Muscle of leg (tissue), 11 donors: ENCODE data around the gene NSD1. TPM values are rescaled to one million over a fixed set of nuclear protein-coding genes. Genes with fewer than 3 reads are reported as not detected.
"Not testable (repeated sequence)": the region's sequence is repeated elsewhere in the genome, so short reads cannot be mapped to it uniquely, and the experiment has no call there.

Experiments used
- DNase-seq: peaks from one replicate; pipeline ENCODE4 v3.0.0; 2013
- H3K27ac ChIP-seq: one replicate; pipeline ENCODE4 v1.5.1; 2013; ENCODE audit warnings: mild to moderate bottlenecking, low read length, control low read depth
- H3K27me3 ChIP-seq: one replicate; pipeline ENCODE4 v1.6.1; 2013; ENCODE audit warnings: low read length; ENCODE audit not compliant: control insufficient read depth, insufficient read depth
- H3K36me3 ChIP-seq: one replicate; pipeline ENCODE4 v1.6.1; 2013; ENCODE audit warnings: low read length; ENCODE audit not compliant: control insufficient read depth, insufficient read depth
- H3K4me1 ChIP-seq: one replicate; pipeline ENCODE4 v1.6.1; 2013; ENCODE audit warnings: low read length; ENCODE audit not compliant: control insufficient read depth, insufficient read depth
- H3K4me3 ChIP-seq: one replicate; pipeline ENCODE4 v1.5.1; 2013; ENCODE audit warnings: low read length, control low read depth
- H3K9me3 ChIP-seq: replicated peaks from 2 replicates; pipeline ENCODE4 v1.6.1; 2013; ENCODE audit warnings: low read depth, low read length; ENCODE audit not compliant: control insufficient read depth
- WGBS: methylation state at CpG from one replicate; pipeline ENCODE4 v1.1.5; 2013; ENCODE audit warnings: missing lambda C conversion rate; ENCODE audit not compliant: insufficient coverage; 5-methylcytosine and 5-hydroxymethylcytosine counted together
- polyA plus RNA-seq, 8 donors: library from polyadenylated mRNA; unstranded; fragments of 120-200 nt; gene quantifications; one replicate each; pipeline versions ENCODE4 v1.2.1 to v1.2.3, GENCODE V29; 2013; ENCODE audit warnings: inconsistent platforms in 1 of 8, low replicate concordance in 1 of 8; ENCODE audit not compliant: insufficient read length in 8 of 8, insufficient read depth in 1 of 8
- total RNA-seq: library from RNA; stranded (reverse); fragments of 120-200 nt; gene quantifications from one replicate; pipeline ENCODE4 v1.2.4, GENCODE V29; 2013

The NSD1 gene
- total and polyA plus RNA-seq, 9 donors, result 28.2 to 63.6 (median 43.6) TPM

DNA sequence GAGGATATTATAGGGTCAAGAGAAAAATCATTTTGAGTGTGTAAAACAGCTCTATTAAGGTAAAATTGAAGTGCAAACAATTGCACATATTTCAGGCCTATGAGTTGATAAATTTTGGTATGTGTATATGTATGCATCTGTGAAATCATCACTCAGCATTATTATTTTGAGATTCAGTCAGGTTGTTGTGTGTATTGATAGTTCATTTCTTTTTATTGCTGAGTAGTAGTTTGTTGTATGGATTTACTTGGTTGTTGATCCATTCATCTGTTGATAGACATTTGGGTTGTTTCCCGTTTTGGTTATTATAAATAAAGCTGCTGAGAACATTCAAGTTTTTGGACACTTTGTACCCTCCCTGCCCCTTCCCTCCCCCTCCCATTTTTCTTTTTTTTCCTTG lies 119.7 kb downstream of the NSD1 start:
- H3K4me1 ChIP-seq, result no peaks in the 10 kb centered on the region
- H3K27ac ChIP-seq, result no peak overlapping the region
- H3K9me3 ChIP-seq, result no peaks in the 10 kb centered on the region
- peaks cover 49% of the 10 kb centered on the region for H3K36me3 ChIP-seq
- H3K4me3 ChIP-seq, result no peak overlapping the region
- no peaks in the 10 kb centered on the region for H3K27me3 ChIP-seq
- DNase-seq, result no peak
- no CpG with 5 or more reads among the region's 1 CpG for WGBS

DNA sequence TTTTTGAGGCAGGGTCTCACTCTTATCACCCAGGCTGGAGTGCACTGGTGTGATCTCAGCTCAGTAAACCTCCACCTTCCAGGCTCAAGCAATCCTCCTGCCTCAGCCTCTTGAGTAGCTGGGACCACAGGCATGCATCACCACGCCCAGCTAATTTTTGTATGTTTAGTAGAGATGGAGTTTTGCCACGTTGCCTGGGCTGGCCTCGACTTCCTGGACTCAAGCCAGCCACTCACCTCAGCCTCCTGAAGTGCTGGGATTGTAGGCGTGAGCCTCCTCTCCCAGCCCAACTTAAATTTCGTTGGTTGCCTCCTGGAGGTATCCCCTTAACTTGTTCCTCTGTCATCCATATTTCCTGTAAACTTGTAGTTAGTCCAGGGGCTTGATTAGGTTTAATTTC lies 122.7 kb downstream of the NSD1 start:
- no peaks in the 10 kb centered on the region for H3K27me3 ChIP-seq

DNA sequence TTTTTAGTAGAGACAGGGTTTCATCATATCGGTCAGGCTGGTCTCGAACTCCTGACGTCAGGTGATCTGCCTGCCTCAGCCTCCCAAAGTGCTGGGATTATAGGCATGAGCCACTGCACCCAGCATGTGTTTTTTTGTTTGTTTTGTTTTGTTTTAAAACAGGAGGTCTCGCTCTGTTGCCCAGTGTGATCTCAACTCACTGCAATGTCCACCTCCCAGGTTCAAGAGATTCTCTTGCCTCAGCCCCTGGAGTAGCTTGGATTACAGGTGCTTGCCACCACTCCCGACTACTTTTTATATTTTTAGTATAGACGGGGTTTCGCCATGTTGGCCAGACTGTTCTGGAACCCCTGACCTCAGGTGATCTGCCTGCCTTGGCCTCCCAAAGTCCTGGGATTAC lies 125.1 kb downstream of the NSD1 start:
- H3K36me3 ChIP-seq, result peaks cover 50% of the 10 kb centered on the region

More for the DNA sequence above, 122.7 kb downstream of the NSD1 start:
- Histone ChIP-seq H3K4me3 (no peak overlapping the region), H3K36me3 (peaks cover 55% of the 10 kb centered on the region), H3K4me1 (no peaks in the 10 kb centered on the region), H3K27ac (no peak overlapping the region), H3K9me3 (no peaks in the 10 kb centered on the region)
- no peak for DNase-seq
- no CpG with 5 or more reads among the region's 5 CpGs for WGBS

DNA sequence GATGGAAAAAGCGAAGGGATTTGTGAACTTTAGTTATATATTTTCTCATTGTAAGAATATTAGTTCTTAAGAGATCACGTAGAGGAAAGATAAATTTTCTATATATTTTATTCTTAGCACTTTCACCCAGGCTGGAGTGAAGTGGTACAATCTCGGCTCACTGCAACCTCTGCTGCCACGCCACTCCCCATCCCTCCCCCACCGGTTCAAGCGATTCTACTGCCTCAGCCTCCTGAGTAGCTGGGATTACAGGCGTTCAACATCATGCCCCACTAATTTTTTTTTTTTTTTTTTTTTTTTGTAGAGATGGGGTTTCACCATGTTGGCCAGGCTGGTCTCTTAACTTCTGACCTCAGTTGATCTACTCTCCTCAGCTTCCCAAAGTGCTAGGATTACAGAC lies 127.4 kb downstream of the NSD1 start:
- H3K27ac ChIP-seq, result no peak overlapping the region
- H3K4me1 ChIP-seq, result no peaks in the 10 kb centered on the region
- peaks cover 45% of the 10 kb centered on the region for H3K36me3 ChIP-seq
- no CpG with 5 or more reads among the region's 7 CpGs for WGBS
- H3K27me3 ChIP-seq, result no peaks in the 10 kb centered on the region
- no peak overlapping the region for H3K4me3 ChIP-seq
- no peak for DNase-seq
- H3K9me3 ChIP-seq, result no peaks in the 10 kb centered on the region

More for the DNA sequence above, 125.1 kb downstream of the NSD1 start:
- not testable (repeated sequence) for H3K4me1 ChIP-seq, H3K4me3 ChIP-seq, H3K27me3 ChIP-seq, DNase-seq, H3K9me3 ChIP-seq, H3K27ac ChIP-seq
- 100% methylated on average over 3 of the region's 7 CpGs for WGBS

DNA sequence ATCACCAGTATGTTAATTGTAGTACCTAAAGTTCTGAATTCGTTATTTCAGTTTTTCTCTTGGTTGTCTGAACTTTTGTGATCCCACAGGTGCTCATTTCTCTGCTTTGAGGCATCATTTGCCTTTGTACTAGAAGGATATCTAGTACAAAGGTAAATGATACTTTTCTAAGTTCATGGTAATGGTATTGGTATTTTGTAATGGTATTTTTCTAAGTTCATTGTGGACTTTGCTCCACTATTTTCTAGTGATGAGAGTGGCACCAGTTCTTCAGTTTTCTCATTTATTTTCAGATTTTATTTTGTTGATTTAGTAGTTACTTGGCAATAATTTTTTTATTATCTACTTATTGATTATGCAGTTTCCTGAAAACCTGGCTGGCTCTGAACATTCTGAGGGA lies 127.9 kb downstream of the NSD1 start:
- DNase-seq, result no peak
- Histone ChIP-seq H3K36me3 (peaks cover 51% of the 10 kb centered on the region), H3K27ac (no peak overlapping the region), H3K4me3 (no peak overlapping the region), H3K27me3 (no peaks in the 10 kb centered on the region), H3K4me1 (no peaks in the 10 kb centered on the region), H3K9me3 (no peaks in the 10 kb centered on the region)
- WGBS, result no CpG with 5 or more reads among the region's 1 CpG

DNA sequence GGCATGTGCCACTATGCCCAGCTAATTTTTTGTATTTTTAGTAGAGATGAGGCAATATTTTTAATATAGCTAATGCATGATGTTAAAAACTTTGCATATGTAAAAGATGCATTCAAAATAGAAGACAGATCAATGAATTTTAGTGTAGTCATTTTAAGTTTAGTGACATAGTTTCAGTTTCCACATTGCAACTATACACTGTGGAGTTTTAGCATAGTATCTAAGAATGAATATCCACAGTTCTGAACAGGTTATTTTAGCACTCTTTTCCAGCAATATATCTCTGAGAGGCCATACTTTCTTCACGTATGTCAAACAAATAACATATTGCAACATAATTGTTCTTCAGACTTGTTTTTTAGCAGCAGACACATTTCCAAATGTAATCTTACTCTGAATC lies 130.6 kb downstream of the NSD1 start:
- Histone ChIP-seq H3K9me3 (no peaks in the 10 kb centered on the region), H3K27ac (no peak overlapping the region), H3K4me3 (no peak overlapping the region), H3K36me3 (peaks cover 48% of the 10 kb centered on the region), H3K4me1 (no peaks in the 10 kb centered on the region), H3K27me3 (no peaks in the 10 kb centered on the region)
- no peak for DNase-seq
- WGBS, result no CpG with 5 or more reads among the region's 1 CpG

DNA sequence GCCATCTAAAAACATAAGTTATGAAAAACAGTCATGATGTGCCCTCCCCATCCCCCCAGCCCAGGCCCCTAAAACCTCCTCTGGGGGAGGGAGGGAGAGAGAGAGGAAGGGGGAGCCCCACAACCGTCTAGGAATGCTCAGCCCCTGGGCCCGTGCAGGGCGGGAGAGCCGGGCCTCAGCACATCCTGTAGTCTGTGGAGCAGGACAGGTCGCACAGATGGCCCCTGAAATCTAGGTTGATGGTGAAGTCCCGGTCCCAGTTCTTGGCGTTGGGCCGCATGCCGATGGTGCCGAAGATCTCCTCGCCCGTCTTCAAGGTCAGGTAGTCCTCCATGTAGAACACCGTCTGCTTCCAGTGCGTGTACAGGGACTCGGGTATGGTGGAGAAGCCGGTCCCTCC lies 131.8 kb downstream of the NSD1 start:
- no peaks in the 10 kb centered on the region for H3K9me3 ChIP-seq
- 87% methylated on average over 16 of the region's 16 CpGs for WGBS
- H3K4me3 ChIP-seq, result no peak overlapping the region
- H3K4me1 ChIP-seq, result no peaks in the 10 kb centered on the region
- H3K36me3 ChIP-seq, result peaks cover 51% of the 10 kb centered on the region
- H3K27ac ChIP-seq, result no peak overlapping the region
- H3K27me3 ChIP-seq, result no peaks in the 10 kb centered on the region
- DNase-seq, result no peak

DNA sequence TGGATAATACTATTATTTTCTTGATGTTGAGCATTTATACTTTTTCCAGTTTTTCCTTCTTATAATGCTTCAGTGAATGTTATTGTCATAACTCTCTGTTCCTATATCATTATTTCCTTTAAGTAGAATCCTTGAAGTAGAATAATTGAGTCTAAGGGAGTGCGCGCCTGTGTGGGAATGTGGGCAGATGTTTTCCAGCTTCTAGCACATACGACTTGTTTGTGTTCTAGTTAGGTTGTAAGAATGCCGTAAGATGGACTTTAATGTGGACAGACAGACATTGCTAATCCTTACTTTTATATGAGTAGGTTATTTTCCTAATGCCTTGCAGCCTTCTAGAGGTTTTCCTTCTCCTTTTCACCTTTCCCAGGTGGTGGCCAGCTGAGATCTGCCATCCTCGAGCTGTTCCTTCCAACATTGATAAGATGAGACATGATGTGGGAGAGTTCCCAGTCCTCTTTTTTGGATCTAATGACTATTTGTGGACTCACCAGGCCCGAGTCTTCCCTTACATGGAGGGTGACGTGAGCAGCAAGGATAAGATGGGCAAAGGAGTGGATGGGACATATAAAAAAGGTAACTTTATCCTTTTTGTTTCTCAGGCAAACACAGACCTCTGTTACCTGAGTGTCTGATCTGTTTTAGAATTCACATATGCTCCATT lies 135.8 kb downstream of the NSD1 start:
- Histone ChIP-seq H3K9me3 (no peaks in the 10 kb centered on the region), H3K4me1 (no peaks in the 10 kb centered on the region), H3K27ac (no peak overlapping the region), H3K36me3 (peaks cover 54% of the 10 kb centered on the region), H3K27me3 (no peaks in the 10 kb centered on the region), H3K4me3 (no peak overlapping the region)
- no peak for DNase-seq
- WGBS, result 60% methylated on average over 1 of the region's 7 CpGs

DNA sequence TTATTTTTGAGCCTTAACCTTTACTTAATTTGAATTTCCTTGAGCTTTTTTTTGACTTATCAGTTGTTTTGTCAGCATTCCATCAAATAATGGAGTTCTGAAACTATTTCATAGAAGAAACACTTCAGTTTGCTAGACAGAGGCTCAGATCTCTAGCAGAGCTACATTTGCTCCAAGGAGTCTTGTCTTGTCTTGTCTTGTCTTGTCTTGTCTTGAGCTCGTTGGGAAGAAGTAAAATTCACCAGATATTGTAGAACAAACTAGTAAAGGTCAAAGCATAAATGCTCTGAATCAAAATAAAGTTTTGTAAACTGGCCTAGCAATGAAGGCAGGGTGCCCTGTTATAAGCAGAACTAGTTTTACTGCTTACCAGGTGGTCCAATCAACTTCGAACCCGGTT lies 136.4 kb downstream of the NSD1 start:
- H3K9me3 ChIP-seq, result no peaks in the 10 kb centered on the region
- peaks cover 51% of the 10 kb centered on the region for H3K36me3 ChIP-seq

DNA sequence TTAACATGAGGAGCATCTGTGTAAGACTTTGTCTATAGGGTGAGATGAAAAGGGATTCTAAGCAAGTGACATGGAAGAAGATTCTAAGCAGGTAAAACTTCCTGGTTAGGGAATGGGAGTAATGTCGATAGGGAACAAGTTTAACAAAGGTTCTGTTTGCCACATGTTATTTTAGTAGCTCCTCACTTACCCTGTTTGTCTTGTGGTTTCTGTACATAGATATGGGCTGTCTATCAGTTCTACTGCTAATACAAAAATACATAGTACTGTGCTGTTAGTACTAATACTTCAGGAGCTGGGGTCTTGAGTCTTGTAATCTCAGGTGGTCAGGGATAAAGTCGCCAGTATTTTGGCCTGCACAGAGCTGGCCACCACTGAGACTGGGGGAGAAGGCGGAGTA lies 137.1 kb downstream of the NSD1 start:
- Histone ChIP-seq H3K4me1 (no peaks in the 10 kb centered on the region), H3K36me3 (peaks cover 48% of the 10 kb centered on the region), H3K27me3 (no peaks in the 10 kb centered on the region), H3K9me3 (no peaks in the 10 kb centered on the region), H3K27ac (no peak overlapping the region), H3K4me3 (no peak overlapping the region)
- no peak for DNase-seq
- WGBS, result 94% methylated on average over 2 of the region's 3 CpGs

More for the DNA sequence above, 136.4 kb downstream of the NSD1 start:
- H3K4me1 ChIP-seq, result no peaks in the 10 kb centered on the region
- H3K4me3 ChIP-seq, result no peak overlapping the region
- DNase-seq, result no peak
- no CpG with 5 or more reads among the region's 3 CpGs for WGBS
- H3K27ac ChIP-seq, result no peak overlapping the region
- no peaks in the 10 kb centered on the region for H3K27me3 ChIP-seq

DNA sequence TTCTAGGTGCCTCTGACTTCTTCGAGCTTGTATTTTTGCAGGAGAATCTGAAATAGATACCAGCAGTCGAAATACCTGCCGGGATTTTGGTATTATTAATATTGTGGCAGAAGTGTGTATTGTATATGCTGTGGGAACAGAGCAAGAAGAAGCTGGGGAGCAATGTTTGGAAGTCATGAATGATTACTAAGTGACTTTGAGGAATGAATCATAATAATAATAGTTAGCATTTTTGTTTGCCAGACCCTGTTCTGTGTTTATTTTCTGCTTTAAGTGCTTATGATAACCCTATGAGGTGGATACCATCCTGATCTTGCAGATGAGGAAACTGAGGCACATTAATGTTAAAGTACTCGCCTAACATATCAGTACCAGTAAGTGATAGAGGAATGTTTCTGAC lies 137.5 kb downstream of the NSD1 start:
- Histone ChIP-seq H3K4me1 (no peaks in the 10 kb centered on the region), H3K27ac (no peak overlapping the region), H3K9me3 (no peaks in the 10 kb centered on the region), H3K27me3 (no peaks in the 10 kb centered on the region), H3K36me3 (peaks cover 48% of the 10 kb centered on the region), H3K4me3 (no peak overlapping the region)
- no peak for DNase-seq
- WGBS, result 91% methylated on average over 3 of the region's 4 CpGs
